Ectodermal cell (in vitro differentiated cells): ENCODE measurements around the gene ZBTB32.

Experiments used
- H3K27ac ChIP-seq: 2 replicates; pipeline ENCODE4 v1.7.0; 2013; ENCODE audit warnings: mild to moderate bottlenecking, low read depth, low read length; ENCODE audit not compliant: insufficient read depth, poor library complexity, severe bottlenecking
- H3K27me3 ChIP-seq: 2 replicates; pipeline ENCODE4 v1.7.0; 2013; ENCODE audit warnings: mild to moderate bottlenecking, low read length; ENCODE audit not compliant: insufficient read depth, control insufficient read depth, poor library complexity, severe bottlenecking
- H3K36me3 ChIP-seq: one replicate; pipeline ENCODE4 v1.7.0; 2013; ENCODE audit warnings: low read length; ENCODE audit not compliant: control insufficient read depth, insufficient read depth
- H3K4me1 ChIP-seq: one replicate; pipeline ENCODE4 v1.7.0; 2013; ENCODE audit warnings: low read length; ENCODE audit not compliant: control insufficient read depth, insufficient read depth
- H3K4me3 ChIP-seq: 2 replicates; pipeline ENCODE4 v1.7.0; 2013; ENCODE audit warnings: low read depth, low read length, control low read depth; ENCODE audit not compliant: insufficient read depth
- H3K9me3 ChIP-seq: 2 replicates; pipeline ENCODE4 v1.7.0; 2013; ENCODE audit warnings: mild to moderate bottlenecking, low read length, moderate library complexity; ENCODE audit not compliant: control insufficient read depth
- WGBS, 2 experiments: methylation state at CpG; one replicate each; pipeline ENCODE4 v1.1.7; 2013; ENCODE audit warnings: missing lambda C conversion rate in 2 of 2; 5-methylcytosine and 5-hydroxymethylcytosine counted together

The ZBTB32 gene

GRCh38 chr19:35713904-35714495 is 9.6 kb downstream of the ZBTB32 start:
- Histone ChIP-seq H3K27ac (no peak overlapping the region), H3K9me3 (no peaks in the 10 kb centered on the region), H3K4me1 (peaks cover 23% of the 10 kb centered on the region), H3K27me3 (peaks cover 29% of the 10 kb centered on the region), H3K36me3 (no peaks in the 10 kb centered on the region), H3K4me3 (no peak overlapping the region)
- 90% methylated on average over 12 of the region's 12 CpGs for WGBS, 2 experiments

- Histone ChIP-seq H3K27me3 (peaks cover 29% of the 10 kb centered on the region), H3K36me3 (peaks cover under 1% of the 10 kb centered on the region), H3K9me3 (no peaks in the 10 kb centered on the region), H3K27ac (no peak overlapping the region), H3K4me3 (no peak overlapping the region), H3K4me1 (peaks cover 27% of the 10 kb centered on the region)
- 56 to 60% methylated on average over 14 of the region's 14 CpGs for WGBS, 2 experiments
These were observed 10.4 kb downstream of the ZBTB32 start for GRCh38 chr19:35714601-35715354.

- Histone ChIP-seq H3K27me3 (peaks cover 29% of the 10 kb centered on the region), H3K9me3 (no peaks in the 10 kb centered on the region), H3K27ac (no peak overlapping the region), H3K4me3 (peak overlapping the region; percentile 66), H3K4me1 (peaks cover 27% of the 10 kb centered on the region), H3K36me3 (peaks cover 6% of the 10 kb centered on the region)
- WGBS, 2 experiments, result 77 to 80% methylated on average over 7 of the region's 7 CpGs
These were observed 11.0 kb downstream of the ZBTB32 start for GRCh38 chr19:35715355-35715809.

GRCh38 chr19:35715981-35716800 is 11.8 kb downstream of the ZBTB32 start:
- WGBS, 2 experiments, result 5% methylated on average over 52 of the region's 52 CpGs
- Histone ChIP-seq H3K36me3 (peaks cover 6% of the 10 kb centered on the region), H3K4me3 (peak overlapping the region; percentile 66), H3K4me1 (peaks cover 27% of the 10 kb centered on the region), H3K27ac (peak overlapping the region; percentile 87), H3K9me3 (no peaks in the 10 kb centered on the region), H3K27me3 (peaks cover 29% of the 10 kb centered on the region)

- Histone ChIP-seq H3K27ac (peak overlapping the region; percentile 87), H3K27me3 (peaks cover 29% of the 10 kb centered on the region), H3K4me1 (peaks cover 27% of the 10 kb centered on the region), H3K36me3 (peaks cover 6% of the 10 kb centered on the region), H3K4me3 (peak overlapping the region; percentile 66), H3K9me3 (no peaks in the 10 kb centered on the region)
- WGBS, 2 experiments, result 0% methylated on average over 77 of the region's 77 CpGs
These were observed 12.7 kb downstream of the ZBTB32 start for GRCh38 chr19:35716801-35717664.

GRCh38 chr19:35717665-35718344 is 13.4 kb downstream of the ZBTB32 start, which contains the start of gene KMT2B:
Gene KMT2B (plus strand): TSS chr19:35718003. CDS start chr19:35718019, 16 bp downstream.
- Histone ChIP-seq H3K4me1 (peaks cover 27% of the 10 kb centered on the region), H3K27me3 (peaks cover 29% of the 10 kb centered on the region), H3K9me3 (no peaks in the 10 kb centered on the region), H3K4me3 (peak within 1 kb of the TSS; percentile 70), H3K27ac (peak within 1 kb of the TSS; percentile 87), H3K36me3 (peaks cover 13% of the 10 kb centered on the region)
- 0% methylated on average over 99 to 107 of the region's 109 CpGs for WGBS, 2 experiments

- no peak overlapping the region for H3K27ac ChIP-seq
- peaks cover 23% of the 10 kb centered on the region for H3K27me3 ChIP-seq
- H3K4me3 ChIP-seq, result peak overlapping the region; percentile 70
- peaks cover 20% of the 10 kb centered on the region for H3K36me3 ChIP-seq
- 4% methylated on average over 42 of the region's 42 CpGs for WGBS, 2 experiments
- H3K9me3 ChIP-seq, result no peaks in the 10 kb centered on the region
- peaks cover 27% of the 10 kb centered on the region for H3K4me1 ChIP-seq
These were observed 14.1 kb downstream of the ZBTB32 start for GRCh38 chr19:35718345-35719041.

GRCh38 chr19:35719402-35720162 is 15.2 kb downstream of the ZBTB32 start:
- peaks cover 22% of the 10 kb centered on the region for H3K4me1 ChIP-seq
- H3K36me3 ChIP-seq, result peaks cover 30% of the 10 kb centered on the region
- WGBS, 2 experiments, result 93 to 94% methylated on average over 32 of the region's 32 CpGs
- no peak overlapping the region for H3K27ac ChIP-seq
- peaks cover 15% of the 10 kb centered on the region for H3K27me3 ChIP-seq
- H3K9me3 ChIP-seq, result no peaks in the 10 kb centered on the region
- H3K4me3 ChIP-seq, result peak overlapping the region; percentile 70
